Right renal cortex interstitium (tissue), 3 donors: ENCODE data around the gene NFKBIZ. TPM values are rescaled to one million over a fixed set of nuclear protein-coding genes. Genes with fewer than 3 reads are reported as not detected.

Experiments
- DNase-seq, 3 donors: peaks; one replicate each; pipeline ENCODE4 v3.0.0-alpha.2; 2013; ENCODE audit warnings: low read depth in 3 of 3, low spot score in 2 of 3
- polyA plus RNA-seq, 3 donors: library from polyadenylated mRNA; unstranded; fragments of 120-200 nt; gene quantifications; one replicate each; pipeline ENCODE4 v1.2.1, GENCODE V29; 2013; ENCODE audit not compliant: insufficient read length in 3 of 3

NFKBIZ gene
- 10 to 100 TPM in 1 of 3 donors, 1 to 10 TPM in 2; 5.1 to 10.2 (median 6.3) TPM for polyA plus RNA-seq

- DNase-seq: peak in 2 of 3 donors; percentile 78 to 81
Observed at GRCh38 chr3:101848754-101849713, at the start of gene NFKBIZ. Gene NFKBIZ, plus strand, starts transcription at chr3:101849514. Its CDS starts 115 bp downstream, at chr3:101849629.

GRCh38 chr3:101801174-101801573, 48.1 kb upstream of the NFKBIZ start:
- no peak for DNase-seq

- no peak for DNase-seq
Observed at GRCh38 chr3:101802179-101802578, 47.1 kb upstream of the NFKBIZ start.

GRCh38 chr3:101803173-101803782, 46.0 kb upstream of the NFKBIZ start:
- DNase-seq: peak in 1 of 3 donors; percentile 46

GRCh38 chr3:101803939-101804338, 45.4 kb upstream of the NFKBIZ start:
- no peak for DNase-seq

- no peak for DNase-seq
Observed at GRCh38 chr3:101806491-101806890, 42.8 kb upstream of the NFKBIZ start.

DNA sequence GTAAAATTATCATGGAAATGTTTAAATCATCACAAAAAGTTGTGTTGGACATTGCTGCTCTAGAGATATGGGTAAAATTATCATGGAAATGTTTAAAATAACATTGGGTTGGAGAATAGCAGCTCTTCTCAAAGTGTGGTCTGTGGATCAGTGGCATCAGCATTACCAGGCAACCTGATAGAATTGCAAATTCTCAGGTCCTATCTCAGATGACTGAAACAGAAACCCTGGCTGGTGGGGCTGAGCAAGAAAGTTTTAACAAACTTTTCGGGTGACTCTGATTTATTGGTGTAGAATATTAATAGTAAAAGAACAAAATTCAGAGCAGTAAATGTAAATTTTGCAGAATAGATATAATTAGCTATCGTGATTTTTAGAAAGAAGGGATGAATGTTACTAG, 41.4 kb upstream of the NFKBIZ start:
- no peak for DNase-seq

GRCh38 chr3:101809178-101810021, 39.9 kb upstream of the NFKBIZ start:
- no peak for DNase-seq

DNA sequence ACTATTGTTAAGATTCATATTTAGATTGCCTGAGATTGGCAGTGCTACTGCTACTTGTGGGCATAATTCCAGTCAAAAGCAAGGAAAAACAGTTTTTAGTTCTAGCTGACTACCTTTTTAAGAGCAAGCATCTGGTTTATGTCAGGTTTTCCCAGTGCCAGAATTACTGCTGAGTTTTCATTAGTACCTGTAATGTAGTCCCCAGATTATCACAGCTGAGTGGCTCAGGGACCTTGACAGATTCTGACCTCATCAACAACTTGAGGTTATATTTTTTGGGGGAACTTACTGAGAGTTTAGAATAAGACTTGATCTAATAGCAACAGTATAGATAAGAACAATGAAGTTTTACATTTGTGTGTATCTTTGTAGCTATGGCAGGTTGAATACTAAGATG, 39.3 kb upstream of the NFKBIZ start:
- DNase-seq: no peak

DNA sequence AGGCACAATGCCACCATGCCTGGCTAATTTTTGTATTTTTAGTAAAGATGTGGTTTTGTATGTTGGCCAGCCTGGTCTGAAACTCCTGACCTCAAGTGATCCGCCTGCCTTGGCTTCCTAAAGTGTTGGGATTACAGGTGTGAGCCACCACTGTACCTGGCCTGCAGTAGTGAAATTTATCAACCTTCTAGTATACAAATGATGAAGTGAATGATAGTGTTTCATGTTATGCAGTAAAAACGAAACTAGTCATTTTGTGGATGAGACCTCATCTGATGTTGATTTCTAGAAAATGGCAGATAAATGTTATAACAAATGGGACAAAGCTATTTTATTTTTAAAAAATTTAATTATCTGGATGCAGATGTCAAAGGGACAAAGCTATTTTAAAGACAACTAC, 37.4 kb upstream of the NFKBIZ start:
- DNase-seq: no peak

DNA sequence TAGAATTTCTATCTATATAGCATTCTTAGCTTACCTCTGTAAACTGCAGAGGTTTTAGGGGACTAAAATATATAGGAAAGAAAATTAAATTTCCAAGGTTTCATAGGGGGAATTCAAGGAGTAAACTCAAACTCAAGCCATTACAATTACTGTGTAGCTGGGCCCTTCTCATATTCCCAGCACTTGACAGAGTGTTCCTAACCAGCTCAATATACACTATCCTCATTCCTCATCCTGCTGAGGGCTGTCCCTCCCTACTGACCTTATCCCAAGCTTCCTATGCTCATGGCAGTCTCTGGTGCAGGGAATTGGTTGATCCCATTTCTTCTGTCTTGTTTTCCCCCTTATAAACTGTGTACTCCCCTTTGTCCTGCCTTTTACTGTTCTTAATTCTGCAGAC, 36.4 kb upstream of the NFKBIZ start:
- no peak for DNase-seq

DNA sequence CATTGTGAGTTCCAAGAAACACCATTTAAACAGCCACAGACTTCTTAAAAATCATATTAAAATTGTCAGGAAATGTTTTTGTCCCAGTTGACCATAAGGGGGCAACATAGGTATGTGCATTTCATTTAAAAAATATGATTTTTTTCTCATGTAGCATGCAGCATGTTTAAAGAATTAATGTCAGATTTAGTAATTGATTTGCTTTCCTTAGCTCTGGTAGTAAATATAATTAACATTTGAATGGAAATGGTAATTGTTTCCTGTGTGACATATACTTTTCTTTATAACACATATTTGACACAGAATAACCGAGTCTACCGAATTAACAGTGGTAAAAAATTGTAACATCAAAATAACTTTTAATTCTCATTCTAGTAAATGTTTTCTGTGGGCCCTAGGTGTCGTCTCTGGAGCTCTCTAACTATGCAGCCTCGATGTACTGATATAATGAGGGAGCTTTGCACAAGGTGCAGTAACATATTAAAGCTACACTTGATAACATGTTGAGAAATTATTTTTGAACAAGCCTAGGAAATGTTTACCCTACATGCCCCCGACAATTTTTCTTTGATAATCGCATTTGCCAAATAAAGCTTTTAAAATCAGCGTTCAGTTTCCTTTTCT, 35.4 kb upstream of the NFKBIZ start:
- no peak for DNase-seq

DNA sequence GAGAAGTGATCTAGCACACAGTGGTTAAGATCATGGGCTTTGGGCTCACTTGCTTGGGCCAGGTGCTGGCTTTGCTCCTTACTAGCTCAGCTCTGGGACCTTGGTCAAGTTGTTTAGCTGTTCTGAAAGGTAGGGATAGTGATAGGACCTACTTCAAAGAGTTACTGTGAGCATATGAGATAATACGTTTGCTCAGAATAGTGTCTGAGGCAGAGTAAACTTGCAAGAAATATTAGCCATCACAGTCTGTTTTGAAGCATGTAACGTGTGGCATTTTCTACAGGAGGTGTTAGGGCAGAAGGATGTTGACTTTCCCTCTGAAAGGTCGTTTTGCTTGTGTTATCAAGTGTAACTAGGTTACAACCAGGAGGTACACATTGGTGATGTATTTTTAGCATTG, 34.5 kb upstream of the NFKBIZ start:
- DNase-seq: no peak

DNA sequence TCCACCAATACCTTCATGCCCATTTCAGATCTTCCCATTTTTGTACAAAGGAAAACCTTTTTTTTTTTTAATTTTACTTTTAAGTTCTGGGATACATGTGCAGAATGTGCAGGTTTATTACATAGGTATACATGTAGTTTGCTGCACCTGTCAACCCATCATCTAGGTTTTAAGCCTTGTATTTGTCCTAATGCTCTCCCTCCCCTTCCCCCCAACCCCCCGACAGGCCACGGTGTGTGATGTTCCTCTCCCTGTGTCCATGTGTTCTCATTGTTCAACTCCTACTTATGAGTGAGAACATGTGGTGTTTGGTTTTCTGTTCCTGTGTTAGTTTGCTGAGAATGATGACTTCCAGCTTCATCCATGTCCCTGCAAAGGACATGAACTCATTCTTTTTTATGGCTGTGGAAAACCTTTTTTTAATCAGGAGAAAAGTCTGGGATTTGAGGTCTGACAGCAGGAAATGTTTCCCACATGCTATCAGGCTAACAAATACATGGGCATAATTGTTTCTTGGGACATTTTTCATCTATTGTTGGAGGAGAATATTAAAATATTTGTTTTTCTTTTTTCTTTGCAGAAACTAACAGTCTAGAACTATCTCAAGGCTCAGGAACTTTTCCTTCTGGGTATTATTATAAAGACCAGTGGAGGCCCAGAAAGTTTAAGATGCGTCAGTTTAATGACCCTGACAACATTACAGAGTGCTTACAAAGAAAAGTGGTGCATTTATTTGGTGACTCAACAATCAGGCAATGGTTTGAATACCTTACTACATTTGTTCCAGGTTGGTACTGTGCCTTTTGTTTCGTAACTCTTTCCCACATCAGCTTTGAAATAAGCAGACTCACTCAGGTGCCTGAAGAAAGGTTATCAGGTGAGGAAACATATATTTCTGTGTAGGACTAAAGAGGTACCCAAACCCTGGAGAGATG, 32.8 kb upstream of the NFKBIZ start:
- no peak for DNase-seq

GRCh38 chr3:101817992-101818391, 31.3 kb upstream of the NFKBIZ start:
- no peak for DNase-seq

GRCh38 chr3:101819649-101820206, 29.6 kb upstream of the NFKBIZ start:
- no peak for DNase-seq

GRCh38 chr3:101821503-101821902, 27.8 kb upstream of the NFKBIZ start:
- DNase-seq: no peak

GRCh38 chr3:101823525-101823924, 25.8 kb upstream of the NFKBIZ start:
- no peak for DNase-seq

- no peak for DNase-seq
Observed at GRCh38 chr3:101824702-101825101, 24.6 kb upstream of the NFKBIZ start.
